Uterus (tissue), 4 donors: ENCODE data around the gene PCYOX1L. TPM values are rescaled to one million over a fixed set of nuclear protein-coding genes. Genes with fewer than 3 reads are reported as not detected.

Experiments used
- DNase-seq, 2 donors: peaks; one replicate each; pipeline ENCODE4 v3.0.0-alpha.2; 2019 to 2020
- H3K27ac ChIP-seq, 2 donors: fragments of 200-600 bp; sonication (generic); 1 replicate in 1 of 2; 2 replicates in 1 of 2; pipeline ENCODE4 v1.5.1; 2016 to 2018
- H3K27me3 ChIP-seq, 2 donors: fragments of 200-600 bp; sonication (generic); one replicate each; pipeline ENCODE4 v1.5.1; 2018 to 2019; ENCODE audit warnings: control low read depth in 1 of 2
- H3K36me3 ChIP-seq, 2 donors: fragments of 200-600 bp; sonication (generic); one replicate each; pipeline ENCODE4 v1.5.1; 2019; ENCODE audit warnings: control low read depth in 1 of 2
- H3K4me1 ChIP-seq, 2 donors: fragments of 200-600 bp; sonication (generic); one replicate each; pipeline ENCODE4 v1.5.1; 2018 to 2019; ENCODE audit warnings: control low read depth in 1 of 2
- H3K4me3 ChIP-seq, 2 donors: fragments of 200-600 bp; sonication (generic); 1 replicate in 1 of 2; 2 replicates in 1 of 2; pipeline ENCODE4 v1.5.1; 2018 to 2019; ENCODE audit warnings: mild to moderate bottlenecking in 1 of 2
- H3K9me3 ChIP-seq, 2 donors: fragments of 200-600 bp; sonication (generic); one replicate each; pipeline ENCODE4 v1.5.1; 2019; ENCODE audit warnings: control low read depth in 1 of 2
- POLR2A ChIP-seq, 2 donors: fragments of 450-650 bp; IDR thresholded peaks; one replicate each; pipeline ENCODE4 v1.6.1; 2016; ENCODE audit warnings: antibody characterized with exemption in 2 of 2, mild to moderate bottlenecking in 1 of 2, moderate library complexity in 1 of 2
- intact Hi-C: fragments of 100-400 bp; cut with DNase I; formaldehyde crosslinking; loops from one replicate; pipeline ENCODE4 v1.15.1; 2023; ENCODE audit warnings: low total_unique reads
- total RNA-seq, 4 donors: library from RNA; depleted of rRNA in 3 of 4; stranded (reverse); fragments of >200 nt in 3 of 4; gene quantifications; one replicate each; pipeline versions ENCODE4 v1.1.0 to v1.2.4, GENCODE V29; 2014 to 2023
- TF ChIP-seq, protein P1 (sequence below), 4 experiments: fragments of 200-600 bp in 2 of 4; fragments of 450-650 bp in 2 of 4; sonication (generic) in 2 of 4; IDR thresholded peaks; one replicate each; pipeline ENCODE4 v1.5.1; 2016 to 2019; ENCODE audit warnings: antibody characterized with exemption in 4 of 4, mild to moderate bottlenecking in 2 of 4, moderate library complexity in 1 of 4
- donor health status: DM: yes; HTN: yes; CAD: no.

Gene PCYOX1L
- total RNA-seq, 4 donors from 2014 or later: 0.59 to 8.6 (median 5.9) TPM

GRCh38 chr5:149367972-149368645 is 10.3 kb downstream of the PCYOX1L start:
- no peak overlapping the region for H3K27ac ChIP-seq
- no peaks in the 10 kb centered on the region for H3K36me3 ChIP-seq
- no peak for DNase-seq
- no peaks in the 10 kb centered on the region for H3K27me3 ChIP-seq
- no peak for TF ChIP-seq POLR2A (IDR thresholded peaks at IDR 0.05)
- TF ChIP-seq, protein P1, sequence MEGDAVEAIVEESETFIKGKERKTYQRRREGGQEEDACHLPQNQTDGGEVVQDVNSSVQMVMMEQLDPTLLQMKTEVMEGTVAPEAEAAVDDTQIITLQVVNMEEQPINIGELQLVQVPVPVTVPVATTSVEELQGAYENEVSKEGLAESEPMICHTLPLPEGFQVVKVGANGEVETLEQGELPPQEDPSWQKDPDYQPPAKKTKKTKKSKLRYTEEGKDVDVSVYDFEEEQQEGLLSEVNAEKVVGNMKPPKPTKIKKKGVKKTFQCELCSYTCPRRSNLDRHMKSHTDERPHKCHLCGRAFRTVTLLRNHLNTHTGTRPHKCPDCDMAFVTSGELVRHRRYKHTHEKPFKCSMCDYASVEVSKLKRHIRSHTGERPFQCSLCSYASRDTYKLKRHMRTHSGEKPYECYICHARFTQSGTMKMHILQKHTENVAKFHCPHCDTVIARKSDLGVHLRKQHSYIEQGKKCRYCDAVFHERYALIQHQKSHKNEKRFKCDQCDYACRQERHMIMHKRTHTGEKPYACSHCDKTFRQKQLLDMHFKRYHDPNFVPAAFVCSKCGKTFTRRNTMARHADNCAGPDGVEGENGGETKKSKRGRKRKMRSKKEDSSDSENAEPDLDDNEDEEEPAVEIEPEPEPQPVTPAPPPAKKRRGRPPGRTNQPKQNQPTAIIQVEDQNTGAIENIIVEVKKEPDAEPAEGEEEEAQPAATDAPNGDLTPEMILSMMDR (IDR thresholded peaks at IDR 0.05): no peak
- H3K4me1 ChIP-seq: no peaks in the 10 kb centered on the region
- no peak overlapping the region for H3K4me3 ChIP-seq
- intact Hi-C loops: loop anchor here (5.0 kb wide), 1 partner anchor 199 kb away; no protein-coding TSS in a partner anchor
- H3K9me3 ChIP-seq: no peaks in the 10 kb centered on the region

DNA sequence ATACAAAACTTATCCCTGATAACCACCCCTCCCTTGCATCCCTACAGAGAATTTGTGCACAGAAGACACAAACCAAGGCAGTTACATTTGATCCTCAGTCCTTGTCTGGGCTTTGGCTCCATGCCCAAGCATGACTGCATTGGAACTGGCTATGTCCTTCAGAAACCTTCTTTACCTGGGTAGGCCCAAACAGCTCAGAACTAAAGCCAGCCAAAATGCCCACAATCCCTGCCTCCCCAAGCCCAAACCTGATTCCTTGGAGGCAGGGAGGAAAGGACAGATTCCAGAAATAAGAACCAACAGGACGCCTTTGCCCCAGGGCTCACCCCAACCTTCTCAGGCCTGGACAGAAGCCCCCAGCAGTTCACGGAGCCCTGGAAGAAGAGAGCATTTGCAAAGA is 13.0 kb downstream of the PCYOX1L start:
- H3K27me3 ChIP-seq: no peaks in the 10 kb centered on the region
- no peak overlapping the region for H3K4me3 ChIP-seq
- intact Hi-C loops: no loop called here
- DNase-seq: peak in 1 of 2 donors; percentile 42
- TF ChIP-seq, protein P1 (IDR thresholded peaks at IDR 0.05): no peak
- no peak for TF ChIP-seq POLR2A (IDR thresholded peaks at IDR 0.05)
- H3K9me3 ChIP-seq: no peaks in the 10 kb centered on the region
- no peaks in the 10 kb centered on the region for H3K4me1 ChIP-seq
- no peaks in the 10 kb centered on the region for H3K36me3 ChIP-seq
- H3K27ac ChIP-seq: peak overlapping the region in 1 of 2 donors; percentile 72

DNA sequence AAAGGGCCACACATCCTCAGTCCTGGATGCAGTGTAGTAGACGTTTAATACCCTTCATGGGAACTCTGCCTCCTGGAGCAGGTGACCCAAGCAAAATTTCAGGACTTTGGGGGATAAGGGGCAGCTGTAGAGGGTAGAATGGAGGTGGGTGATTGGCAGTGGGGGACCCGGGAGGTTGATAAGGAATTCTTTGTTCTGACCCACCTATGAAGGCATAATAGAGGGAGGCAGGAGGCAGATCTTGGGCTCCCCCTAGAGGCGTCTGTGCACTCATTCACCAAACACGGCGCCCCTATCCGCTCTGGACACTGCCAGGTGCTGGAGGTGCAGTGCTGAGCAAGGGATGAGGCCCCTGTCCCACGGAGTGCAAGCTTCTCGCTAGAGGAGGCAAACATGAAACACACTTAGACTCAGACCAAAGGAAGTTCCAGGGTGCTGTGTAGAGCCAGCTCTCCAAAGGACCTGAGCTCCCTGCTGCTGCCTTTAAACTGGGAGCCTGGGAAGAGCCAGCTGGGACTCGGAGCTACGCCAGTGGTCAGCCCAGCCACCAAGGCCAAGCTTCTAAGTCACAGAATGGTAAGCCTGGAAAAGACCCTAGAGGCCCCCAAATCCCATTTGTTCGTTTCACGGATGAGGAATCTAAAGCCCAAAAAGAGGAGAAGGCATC is 13.6 kb downstream of the PCYOX1L start:
- H3K9me3 ChIP-seq: no peaks in the 10 kb centered on the region
- H3K4me3 ChIP-seq: no peak overlapping the region
- H3K4me1 ChIP-seq: no peaks in the 10 kb centered on the region
- H3K36me3 ChIP-seq: no peaks in the 10 kb centered on the region
- intact Hi-C loops: no loop called here
- DNase-seq: peak; percentile 50 to 61
- TF ChIP-seq POLR2A (IDR thresholded peaks at IDR 0.05): no peak
- TF ChIP-seq, protein P1 (IDR thresholded peaks at IDR 0.05): peak; percentile 52 to 71 (median 63)
- H3K27me3 ChIP-seq: no peaks in the 10 kb centered on the region
- H3K27ac ChIP-seq: peak overlapping the region; percentile 36 to 72

DNA sequence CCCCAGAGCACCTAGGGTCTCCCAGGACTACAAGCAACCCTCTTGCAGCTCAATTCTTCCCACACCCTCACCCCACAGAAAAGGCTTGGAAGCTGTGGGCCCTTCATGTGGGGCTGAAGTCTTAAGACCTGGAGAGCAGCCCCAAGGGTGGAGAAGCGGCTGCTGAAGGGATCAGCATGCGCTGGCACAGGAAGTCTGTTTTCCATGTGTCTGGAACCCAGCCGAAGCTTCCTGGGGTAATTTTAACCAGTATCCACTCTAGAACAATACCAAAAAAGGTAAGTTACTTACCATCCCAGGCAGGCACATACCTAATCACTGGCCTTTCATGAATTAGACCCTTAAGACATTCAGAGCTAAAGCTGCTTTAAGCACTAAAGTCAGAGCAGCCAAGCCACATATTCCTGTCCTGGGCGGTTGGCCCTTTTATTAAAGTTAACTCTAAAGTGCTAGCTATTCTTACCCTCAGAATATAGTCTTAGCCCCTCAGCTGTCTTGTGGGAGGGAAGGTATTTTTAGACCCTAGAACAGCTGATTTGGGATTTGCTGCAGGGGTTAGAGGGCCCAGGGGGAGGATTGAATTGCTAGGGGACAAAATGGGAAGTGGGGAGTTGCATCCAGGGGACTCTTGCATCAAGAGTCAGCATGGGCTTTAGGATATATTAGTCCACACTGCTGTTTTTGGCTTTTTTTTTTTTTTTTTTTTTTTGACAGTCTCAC is 14.4 kb downstream of the PCYOX1L start:
- Histone ChIP-seq H3K4me3 (no peak overlapping the region), H3K9me3 (no peaks in the 10 kb centered on the region), H3K4me1 (no peaks in the 10 kb centered on the region), H3K27me3 (no peaks in the 10 kb centered on the region), H3K27ac (peak overlapping the region; percentile 36 to 72), H3K36me3 (no peaks in the 10 kb centered on the region)
- intact Hi-C loops: no loop called here
- TF ChIP-seq POLR2A (IDR thresholded peaks at IDR 0.05): no peak
- TF ChIP-seq, protein P1 (IDR thresholded peaks at IDR 0.05): no peak
- DNase-seq: peak in 1 of 2 donors; percentile 49

- no peaks in the 10 kb centered on the region for H3K9me3 ChIP-seq
- H3K27me3 ChIP-seq: no peaks in the 10 kb centered on the region
- peak overlapping the region in 1 of 2 donors; percentile 72 for H3K27ac ChIP-seq
- no peak overlapping the region for H3K4me3 ChIP-seq
- TF ChIP-seq POLR2A (IDR thresholded peaks at IDR 0.05): no peak
- TF ChIP-seq, protein P1 (IDR thresholded peaks at IDR 0.05): no peak
- intact Hi-C loops: no loop called here
- no peak for DNase-seq
- H3K4me1 ChIP-seq: no peaks in the 10 kb centered on the region
- H3K36me3 ChIP-seq: no peaks in the 10 kb centered on the region
Observed at GRCh38 chr5:149372932-149373331, 15.1 kb downstream of the PCYOX1L start.
